ENCODE measurements around the gene IPO11.

The IPO11 gene

GRCh38 chr5:62643556-62644451, 231.2 kb downstream of the IPO11 start:
- Histone ChIP-seq H3K27me3 (ENCODE audit: low read length) (no peaks in the 10 kb centered on the region), H3K9me2 (replicated peaks; ENCODE audit: insufficient read depth, low read length) (no peaks in the 10 kb centered on the region), H4K20me1 (ENCODE audit: low read depth, low read length) (no peaks in the 10 kb centered on the region), H3K4me2 (ENCODE audit: low read depth, low read length, poor library complexity, severe bottlenecking) (no peak overlapping the region), H3K9ac (ENCODE audit: low read length) (no peak overlapping the region), H3F3A (ENCODE audit: insufficient read depth) (no peaks in the 10 kb centered on the region), H3K9me3 (ENCODE audit: insufficient read depth, low read length) (no peaks in the 10 kb centered on the region), H3K36me3 (ENCODE audit: low read length) (no peaks in the 10 kb centered on the region), H3K27ac (ENCODE audit: low read depth, low read length) (no peak overlapping the region), H2AFZ (ENCODE audit: low read depth, low read length, severe bottlenecking) (no peak overlapping the region), H3K4me3 (ENCODE audit: insufficient read depth, low read length, poor library complexity, severe bottlenecking) (no peak overlapping the region), H3K79me2 (ENCODE audit: insufficient read depth, low read length) (no peaks in the 10 kb centered on the region)
- TF ChIP-seq EZH2phosphoT487 (conservative IDR thresholded peaks at IDR 0.05; ENCODE audit: low read length) = no peak
- TF ChIP-seq CTCF (IDR thresholded peaks at IDR 0.05; ENCODE audit: insufficient read depth, low read length, poor library complexity, severe bottlenecking) = no peak

GRCh38 chr5:62645223-62645622, 232.7 kb downstream of the IPO11 start:
- H3K27ac ChIP-seq (ENCODE audit: low read depth, low read length) = no peak overlapping the region
- H3K9me3 ChIP-seq (ENCODE audit: insufficient read depth, low read length) = no peaks in the 10 kb centered on the region
- H3F3A ChIP-seq (ENCODE audit: insufficient read depth) = no peaks in the 10 kb centered on the region
- no peak overlapping the region for H3K4me2 ChIP-seq (ENCODE audit: low read depth, low read length, poor library complexity, severe bottlenecking)
- no peaks in the 10 kb centered on the region for H3K79me2 ChIP-seq (ENCODE audit: insufficient read depth, low read length)
- no peak for TF ChIP-seq CTCF (IDR thresholded peaks at IDR 0.05; ENCODE audit: insufficient read depth, low read length, poor library complexity, severe bottlenecking)
- no peak for TF ChIP-seq EZH2phosphoT487 (conservative IDR thresholded peaks at IDR 0.05; ENCODE audit: low read length)
- no peak overlapping the region for H3K4me3 ChIP-seq (ENCODE audit: insufficient read depth, low read length, poor library complexity, severe bottlenecking)
- no peaks in the 10 kb centered on the region for H3K36me3 ChIP-seq (ENCODE audit: low read length)
- no peak overlapping the region for H2AFZ ChIP-seq (ENCODE audit: low read depth, low read length, severe bottlenecking)
- no peaks in the 10 kb centered on the region for H3K27me3 ChIP-seq (ENCODE audit: low read length)
- H3K9ac ChIP-seq (ENCODE audit: low read length) = no peak overlapping the region
- H4K20me1 ChIP-seq (ENCODE audit: low read depth, low read length) = no peaks in the 10 kb centered on the region
- H3K9me2 ChIP-seq (replicated peaks; ENCODE audit: insufficient read depth, low read length) = no peaks in the 10 kb centered on the region

DNA sequence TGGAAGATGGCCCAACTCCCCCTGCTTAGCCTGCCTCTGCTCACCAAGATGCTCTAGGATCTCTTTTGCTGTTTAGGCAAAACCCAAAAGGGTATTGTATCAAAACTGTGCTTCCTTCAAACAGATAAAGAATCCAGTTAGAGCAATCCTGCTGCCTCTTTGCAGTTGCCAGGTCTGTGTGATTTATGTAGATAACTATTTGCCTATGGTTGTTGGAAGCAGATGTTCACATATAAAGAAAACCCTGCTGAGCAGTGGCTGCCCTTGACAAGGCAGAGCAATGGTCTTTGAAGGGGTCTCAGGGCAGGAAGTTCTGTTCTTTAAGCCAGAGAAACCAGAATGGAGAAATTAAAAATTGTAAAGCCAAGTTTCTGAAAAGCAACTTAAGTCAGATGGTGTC, 234.7 kb downstream of the IPO11 start:
- H3K4me3 ChIP-seq (ENCODE audit: insufficient read depth, low read length, poor library complexity, severe bottlenecking) = no peak overlapping the region
- H3K27ac ChIP-seq (ENCODE audit: low read depth, low read length) = no peak overlapping the region
- H3K9me3 ChIP-seq (ENCODE audit: insufficient read depth, low read length) = no peaks in the 10 kb centered on the region
- TF ChIP-seq EZH2phosphoT487 (conservative IDR thresholded peaks at IDR 0.05; ENCODE audit: low read length) (no peak), CTCF (IDR thresholded peaks at IDR 0.05; ENCODE audit: insufficient read depth, low read length, poor library complexity, severe bottlenecking) (no peak)
- H3K9me2 ChIP-seq (replicated peaks; ENCODE audit: insufficient read depth, low read length) = no peaks in the 10 kb centered on the region
- no peak overlapping the region for H2AFZ ChIP-seq (ENCODE audit: low read depth, low read length, severe bottlenecking)
- H3K27me3 ChIP-seq (ENCODE audit: low read length) = no peaks in the 10 kb centered on the region
- H3K79me2 ChIP-seq (ENCODE audit: insufficient read depth, low read length) = no peaks in the 10 kb centered on the region
- no peaks in the 10 kb centered on the region for H4K20me1 ChIP-seq (ENCODE audit: low read depth, low read length)
- no peaks in the 10 kb centered on the region for H3K36me3 ChIP-seq (ENCODE audit: low read length)
- no peaks in the 10 kb centered on the region for H3F3A ChIP-seq (ENCODE audit: insufficient read depth)
- H3K9ac ChIP-seq (ENCODE audit: low read length) = no peak overlapping the region
- H3K4me2 ChIP-seq (ENCODE audit: low read depth, low read length, poor library complexity, severe bottlenecking) = no peak overlapping the region
